GM08714 (cell line): Measurements from ENCODE around the gene NECTIN1.

Experiments used
- H3K4me3 ChIP-seq: fragments of 200-500 bp; sonication (Bioruptor generic); 2 replicates; pipeline ENCODE4 v1.5.1; 2014; ENCODE audit warnings: mild to moderate bottlenecking, low read length, inconsistent platforms
- ZNF274 ChIP-seq: IDR thresholded peaks from 2 replicates; pipeline ENCODE4 v1.6.1; 2012; ENCODE audit warnings: mild to moderate bottlenecking, low read depth, low read length

The NECTIN1 gene

DNA sequence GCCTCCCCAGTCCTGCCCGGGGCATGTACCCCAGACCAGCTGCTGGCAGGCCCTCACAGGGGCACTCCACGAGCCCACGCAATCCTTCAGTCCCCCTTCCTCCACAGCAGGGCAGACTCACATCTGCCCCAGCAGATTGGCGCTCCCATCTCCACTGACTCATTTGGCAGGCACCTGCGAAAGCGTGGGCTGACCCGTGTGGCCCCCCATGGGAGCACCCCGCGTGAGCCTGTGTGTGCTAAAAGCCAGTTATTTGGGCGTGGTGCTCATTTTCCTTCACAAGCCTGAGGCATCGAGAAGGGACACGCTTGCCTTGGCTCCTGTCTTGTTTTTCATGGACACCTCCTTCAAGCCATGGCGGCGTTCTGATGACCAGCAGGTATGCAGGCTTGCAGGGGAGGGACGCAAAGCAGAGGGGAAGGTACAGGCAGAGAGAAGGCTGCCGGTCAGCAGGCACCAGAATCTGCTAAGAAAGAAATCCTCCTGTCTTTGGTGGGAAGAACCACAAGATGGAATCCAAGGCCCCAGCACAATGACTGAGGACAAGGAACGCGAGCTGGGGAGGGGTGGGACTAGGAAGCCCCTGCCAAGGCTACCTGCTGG lies 8.6 kb downstream of the NECTIN1 start:
- TF ChIP-seq ZNF274, result no peak
- H3K4me3 ChIP-seq, result no peak overlapping the region

DNA sequence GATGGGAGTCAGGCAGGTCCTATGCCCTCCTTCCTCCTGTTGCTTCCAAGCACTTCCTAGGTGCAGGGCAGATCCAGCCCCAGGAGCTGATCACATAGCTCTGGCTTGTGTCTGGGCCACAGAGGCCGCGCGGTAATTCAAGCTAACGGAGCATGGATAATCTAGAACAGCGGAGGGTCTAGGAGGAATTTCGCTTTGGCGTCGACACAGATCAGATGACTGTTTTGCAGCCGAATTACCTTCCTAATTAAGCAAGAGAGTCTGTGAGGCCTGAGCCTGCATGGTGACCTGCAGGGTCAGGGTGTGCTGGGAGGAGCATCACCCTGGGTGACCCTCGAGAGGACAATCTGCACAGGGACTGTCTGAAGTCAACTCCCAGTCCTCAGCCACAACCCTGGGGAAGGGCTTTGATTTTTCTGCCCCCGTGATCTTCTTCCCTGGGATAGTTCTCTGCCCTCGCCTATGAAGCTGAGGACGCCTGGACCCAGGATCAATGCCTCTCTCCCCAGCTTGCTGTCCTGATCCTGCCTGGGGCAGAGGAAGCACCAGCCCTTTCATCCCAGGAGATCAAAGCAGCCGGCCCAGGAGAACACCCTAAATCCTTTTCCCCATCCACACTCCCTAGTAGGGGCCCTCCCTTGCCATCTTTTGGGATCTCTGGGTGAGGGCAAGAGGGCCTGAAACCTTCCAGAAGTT lies 11.0 kb downstream of the NECTIN1 start:
- no peak for TF ChIP-seq ZNF274
- H3K4me3 ChIP-seq, result no peak overlapping the region

- no peak overlapping the region for H3K4me3 ChIP-seq
- no peak for TF ChIP-seq ZNF274
These were observed 12.2 kb downstream of the NECTIN1 start for GRCh38 chr11:119716582-119717498.

DNA sequence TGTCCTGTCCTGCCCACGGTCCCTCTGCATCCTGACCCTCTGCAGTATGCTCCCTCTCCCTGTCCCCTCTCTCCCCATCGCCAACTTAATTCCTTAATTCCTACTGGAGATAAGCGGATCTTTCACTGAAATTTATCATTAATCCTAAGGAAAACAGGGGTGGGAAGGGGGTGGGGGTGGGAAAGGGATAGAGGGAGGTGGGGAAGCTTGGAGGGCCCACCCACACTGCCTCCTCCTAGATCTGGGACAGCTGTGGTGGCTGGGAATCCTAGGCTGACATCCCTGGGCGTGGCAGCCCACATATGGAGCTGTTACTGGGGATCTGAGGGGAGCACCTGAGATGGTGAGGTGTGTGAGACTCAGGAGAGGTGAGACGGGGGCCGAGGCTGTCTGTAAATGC lies 14.4 kb downstream of the NECTIN1 start:
- H3K4me3 ChIP-seq, result no peak overlapping the region
- TF ChIP-seq ZNF274, result no peak

GRCh38 chr11:119714189-119714588 lies 14.8 kb downstream of the NECTIN1 start:
- no peak overlapping the region for H3K4me3 ChIP-seq
- no peak for TF ChIP-seq ZNF274

DNA sequence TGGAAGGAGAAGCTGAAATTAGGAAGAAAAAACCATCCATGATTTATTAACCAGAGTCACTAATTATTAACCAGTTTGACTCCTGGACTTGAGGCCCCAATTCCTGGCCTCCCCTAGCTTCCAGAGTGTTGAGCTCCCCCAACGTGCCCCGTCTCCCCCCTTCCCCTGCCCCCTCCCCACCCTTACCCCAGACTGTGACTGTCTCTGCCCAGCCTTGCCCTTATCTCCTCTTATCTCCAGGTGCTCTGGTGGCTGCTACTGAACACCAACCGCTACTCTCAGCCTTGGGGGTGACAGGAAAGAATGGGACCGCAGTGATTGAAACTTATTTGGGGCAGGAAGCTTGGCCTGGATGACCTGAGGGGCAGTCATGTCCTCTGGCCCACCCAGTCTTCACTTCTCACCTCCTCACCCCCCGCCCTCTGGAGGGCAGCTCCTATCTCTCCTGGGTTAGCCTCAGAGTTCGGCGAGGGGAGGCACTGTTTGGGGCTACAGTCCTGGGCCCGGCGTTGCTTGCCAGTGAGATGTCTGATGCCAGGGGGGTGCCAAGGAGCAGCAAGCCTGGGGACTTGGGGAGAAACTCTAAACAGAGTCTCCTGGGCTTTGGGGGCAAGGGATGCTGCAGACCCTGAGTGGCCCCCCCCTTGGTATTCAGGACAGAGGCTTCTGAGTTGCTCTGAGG lies 15.5 kb downstream of the NECTIN1 start:
- H3K4me3 ChIP-seq, result no peak overlapping the region

DNA sequence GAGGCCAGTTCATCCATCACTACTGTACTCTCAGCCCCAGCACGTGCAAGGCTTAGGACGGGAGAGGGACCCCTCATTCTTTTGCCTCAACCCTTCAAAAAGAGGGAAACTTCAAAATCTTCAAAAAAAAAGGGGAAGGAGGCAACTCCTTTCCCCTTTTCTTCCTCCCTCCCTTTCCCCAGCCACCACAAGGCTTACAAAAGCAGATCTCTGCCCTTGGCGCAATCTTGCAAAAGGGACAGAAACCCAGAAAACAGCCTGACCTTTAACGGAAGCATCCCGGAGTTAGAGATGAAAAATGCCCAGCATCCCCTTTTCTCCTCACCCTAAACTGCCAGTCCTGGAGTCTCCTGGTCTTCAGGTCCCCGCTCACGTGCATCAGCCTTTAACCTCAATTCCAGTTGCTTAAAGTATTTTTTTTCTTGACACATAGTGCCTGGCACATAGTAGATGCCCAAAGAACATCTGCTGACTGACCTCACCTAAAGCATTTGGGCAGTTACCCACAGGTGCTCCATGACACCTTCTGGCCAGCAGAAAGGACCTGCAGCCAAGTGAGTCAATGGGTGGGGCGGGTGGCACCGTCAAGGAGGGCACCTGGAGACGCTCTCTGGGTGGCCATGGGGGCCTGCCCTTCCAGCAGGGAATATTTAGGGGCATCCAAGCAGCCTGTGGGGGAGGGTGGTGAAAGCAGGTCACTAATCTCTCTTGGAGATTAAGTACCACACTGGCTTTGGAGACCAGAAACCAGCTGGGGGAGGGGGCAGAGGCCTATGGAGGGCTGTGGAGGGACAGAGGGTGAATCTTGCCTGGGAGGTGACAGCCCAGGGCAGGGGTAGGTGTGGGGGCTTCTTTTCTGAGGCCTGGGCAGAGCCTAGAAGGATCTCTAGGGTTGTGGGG lies 16.3 kb downstream of the NECTIN1 start:
- H3K4me3 ChIP-seq, result no peak overlapping the region
- TF ChIP-seq ZNF274, result no peak

More for the DNA sequence above, 15.5 kb downstream of the NECTIN1 start:
- TF ChIP-seq ZNF274, result no peak

- TF ChIP-seq ZNF274, result no peak
- no peak overlapping the region for H3K4me3 ChIP-seq
These were observed 17.0 kb downstream of the NECTIN1 start for GRCh38 chr11:119712006-119712405.

GRCh38 chr11:119711476-119711875 lies 17.5 kb downstream of the NECTIN1 start:
- no peak for TF ChIP-seq ZNF274
- H3K4me3 ChIP-seq, result no peak overlapping the region

DNA sequence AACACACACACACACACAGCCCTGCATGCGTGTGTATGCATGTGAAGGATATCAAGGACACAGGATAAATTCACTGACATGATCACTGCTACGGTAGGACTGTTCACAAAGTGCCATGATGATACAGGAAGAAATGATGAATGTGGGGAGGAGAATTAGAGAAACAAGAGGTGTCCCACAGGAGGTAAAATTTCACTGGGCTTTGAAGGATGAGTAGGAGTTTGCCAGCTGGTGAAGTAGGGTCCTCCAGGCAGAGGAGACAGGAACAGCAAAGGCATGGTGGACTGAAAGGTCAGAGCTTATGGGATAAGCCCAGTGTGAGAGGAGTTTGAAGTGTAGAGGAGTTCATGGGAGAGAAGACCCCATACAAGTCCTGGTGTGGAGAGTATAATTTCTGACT lies 18.6 kb downstream of the NECTIN1 start:
- no peak overlapping the region for H3K4me3 ChIP-seq
- no peak for TF ChIP-seq ZNF274

- no peak for TF ChIP-seq ZNF274
- no peak overlapping the region for H3K4me3 ChIP-seq
These were observed 19.2 kb downstream of the NECTIN1 start for GRCh38 chr11:119709638-119710346.

- TF ChIP-seq ZNF274, result no peak
- no peak overlapping the region for H3K4me3 ChIP-seq
These were observed 19.8 kb downstream of the NECTIN1 start for GRCh38 chr11:119709171-119709570.

GRCh38 chr11:119708384-119708783 lies 20.6 kb downstream of the NECTIN1 start:
- no peak for TF ChIP-seq ZNF274
- H3K4me3 ChIP-seq, result no peak overlapping the region

DNA sequence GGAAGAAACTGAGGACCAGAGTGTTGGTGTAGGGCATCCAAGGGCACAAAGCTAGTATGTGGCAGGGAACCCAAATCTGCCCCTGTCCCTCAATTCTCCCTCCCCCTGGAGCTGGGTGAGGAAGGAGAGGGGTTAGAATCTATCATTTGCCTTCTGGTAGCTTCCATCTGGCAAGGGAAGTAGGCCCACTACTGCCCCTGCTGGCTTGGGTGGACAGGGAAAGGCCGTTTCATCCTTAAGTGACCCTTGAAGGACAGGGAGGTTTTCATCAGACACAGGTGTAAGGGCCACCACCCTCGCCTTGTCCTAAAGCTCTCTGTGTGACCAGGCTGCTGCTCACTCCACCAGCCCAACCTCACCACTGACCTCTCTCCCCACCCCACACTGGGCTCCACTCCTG lies 22.1 kb downstream of the NECTIN1 start:
- no peak for TF ChIP-seq ZNF274
- H3K4me3 ChIP-seq, result no peak overlapping the region
